NB4 (cell line): Measurements from ENCODE around the gene HS3ST3A1.

Experiments used
- DNase-seq: peaks from one replicate; pipeline ENCODE4 v3.0.0; 2010; ENCODE audit warnings: low read depth
- H3K4me3 ChIP-seq: one replicate; pipeline ENCODE4 v1.5.1; 2011; ENCODE audit warnings: mild to moderate bottlenecking, low read depth, low read length, moderate library complexity
- MYC ChIP-seq: IDR thresholded peaks from 2 replicates; pipeline ENCODE4 v1.6.1; 2011; ENCODE audit warnings: low read depth, low read length
- POLR2A ChIP-seq: IDR thresholded peaks from 2 replicates; pipeline ENCODE4 v1.6.1; 2011; ENCODE audit warnings: mild to moderate bottlenecking; ENCODE audit not compliant: insufficient read length; ENCODE audit errors: extremely low read depth
- TF ChIP-seq, protein P1 (sequence below): IDR thresholded peaks from 2 replicates; pipeline ENCODE4 v1.6.1; 2011; ENCODE audit warnings: low read depth, low read length
- TF ChIP-seq, protein P2 (sequence below): IDR thresholded peaks from one replicate; pipeline ENCODE4 v1.5.1; 2012; ENCODE audit warnings: low read depth, low read length

The HS3ST3A1 gene

DNA sequence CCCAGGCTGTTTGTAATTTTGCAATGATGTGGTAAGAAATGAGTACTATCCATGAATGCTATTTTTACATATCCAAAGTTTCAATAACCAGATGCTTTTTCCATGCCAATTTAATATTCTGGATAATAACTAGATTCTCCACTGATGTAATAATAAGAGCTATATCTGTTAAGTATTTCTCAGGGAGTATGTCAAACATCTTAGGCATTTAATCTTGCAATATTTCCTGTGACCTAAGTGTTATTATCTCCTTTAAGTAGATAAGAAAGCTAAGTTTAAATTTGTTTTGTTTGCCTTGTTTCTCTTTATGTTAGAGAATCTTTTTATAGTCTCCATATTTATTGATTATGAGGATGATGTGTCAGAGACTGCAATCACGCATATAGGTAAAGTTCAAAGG lies 32.3 kb upstream of the HS3ST3A1 start:
- TF ChIP-seq, protein P1, sequence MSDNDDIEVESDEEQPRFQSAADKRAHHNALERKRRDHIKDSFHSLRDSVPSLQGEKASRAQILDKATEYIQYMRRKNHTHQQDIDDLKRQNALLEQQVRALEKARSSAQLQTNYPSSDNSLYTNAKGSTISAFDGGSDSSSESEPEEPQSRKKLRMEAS, result no peak
- TF ChIP-seq MYC (no peak), POLR2A (no peak)
- TF ChIP-seq, protein P2, sequence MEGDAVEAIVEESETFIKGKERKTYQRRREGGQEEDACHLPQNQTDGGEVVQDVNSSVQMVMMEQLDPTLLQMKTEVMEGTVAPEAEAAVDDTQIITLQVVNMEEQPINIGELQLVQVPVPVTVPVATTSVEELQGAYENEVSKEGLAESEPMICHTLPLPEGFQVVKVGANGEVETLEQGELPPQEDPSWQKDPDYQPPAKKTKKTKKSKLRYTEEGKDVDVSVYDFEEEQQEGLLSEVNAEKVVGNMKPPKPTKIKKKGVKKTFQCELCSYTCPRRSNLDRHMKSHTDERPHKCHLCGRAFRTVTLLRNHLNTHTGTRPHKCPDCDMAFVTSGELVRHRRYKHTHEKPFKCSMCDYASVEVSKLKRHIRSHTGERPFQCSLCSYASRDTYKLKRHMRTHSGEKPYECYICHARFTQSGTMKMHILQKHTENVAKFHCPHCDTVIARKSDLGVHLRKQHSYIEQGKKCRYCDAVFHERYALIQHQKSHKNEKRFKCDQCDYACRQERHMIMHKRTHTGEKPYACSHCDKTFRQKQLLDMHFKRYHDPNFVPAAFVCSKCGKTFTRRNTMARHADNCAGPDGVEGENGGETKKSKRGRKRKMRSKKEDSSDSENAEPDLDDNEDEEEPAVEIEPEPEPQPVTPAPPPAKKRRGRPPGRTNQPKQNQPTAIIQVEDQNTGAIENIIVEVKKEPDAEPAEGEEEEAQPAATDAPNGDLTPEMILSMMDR, result no peak
- DNase-seq, result no peak
- no peak overlapping the region for H3K4me3 ChIP-seq

DNA sequence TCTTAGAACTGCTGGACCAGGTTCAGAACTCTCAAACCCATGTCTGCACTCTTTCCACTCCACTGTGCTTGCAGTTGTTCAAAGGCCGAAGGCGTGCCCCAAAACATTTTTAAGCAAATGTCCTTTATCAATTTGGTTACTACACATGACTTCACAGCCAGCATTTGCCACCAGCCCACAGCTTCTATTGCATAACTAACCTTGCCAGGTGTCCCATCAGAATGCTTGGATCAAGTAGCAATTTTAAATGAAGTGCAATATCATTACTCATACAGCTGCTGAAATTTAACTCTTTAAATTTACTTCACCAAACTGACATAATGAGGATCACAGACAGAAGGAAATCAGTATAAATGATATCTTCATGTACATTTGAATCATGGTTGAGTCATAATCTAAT lies 29.8 kb upstream of the HS3ST3A1 start:
- no peak overlapping the region for H3K4me3 ChIP-seq
- no peak for DNase-seq
- no peak for TF ChIP-seq MYC
- no peak for TF ChIP-seq POLR2A
- TF ChIP-seq, protein P1, result no peak
- TF ChIP-seq, protein P2, result no peak

DNA sequence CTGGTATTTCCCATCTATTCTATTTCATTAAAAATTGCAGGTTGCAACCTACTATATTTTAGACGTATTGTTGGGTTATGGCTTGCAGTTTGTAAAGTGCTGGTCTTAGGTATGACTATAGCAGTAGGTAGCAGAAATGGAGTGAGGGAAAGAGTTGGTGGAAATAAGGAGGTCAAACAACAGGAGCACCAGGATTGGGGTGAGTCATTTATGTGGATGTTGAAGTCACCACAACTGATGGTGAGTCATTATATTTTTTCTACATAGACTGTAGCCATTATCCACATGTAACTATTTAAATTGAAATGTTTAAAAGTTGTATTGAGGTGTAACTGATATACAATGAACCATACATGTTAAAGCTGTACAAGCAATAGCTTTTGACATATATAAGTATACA lies 25.0 kb upstream of the HS3ST3A1 start:
- TF ChIP-seq, protein P1, result no peak
- TF ChIP-seq POLR2A (no peak), MYC (no peak)
- TF ChIP-seq, protein P2, result no peak
- DNase-seq, result no peak
- H3K4me3 ChIP-seq, result no peak overlapping the region

DNA sequence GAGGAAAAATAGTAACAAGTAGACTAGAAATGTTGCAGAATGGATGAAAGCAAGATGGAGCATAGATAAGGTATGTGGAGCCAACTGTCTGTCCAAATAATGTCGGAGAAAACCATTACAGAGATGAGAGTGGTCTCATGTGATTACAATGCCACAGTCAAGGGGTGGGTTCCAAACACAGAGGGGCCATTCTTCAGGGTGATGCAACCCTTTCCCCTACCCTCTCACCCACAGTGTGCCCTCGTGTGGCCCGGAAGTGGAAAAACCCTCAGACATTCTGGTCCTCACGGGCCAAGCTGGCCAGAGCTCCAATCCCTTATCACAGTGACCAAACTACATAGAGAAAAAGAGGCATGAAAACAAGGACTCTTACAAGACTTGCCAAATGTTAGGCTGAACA lies 17.7 kb upstream of the HS3ST3A1 start:
- no peak for DNase-seq
- no peak overlapping the region for H3K4me3 ChIP-seq
- TF ChIP-seq POLR2A (no peak), MYC (no peak)
- TF ChIP-seq, protein P2, result no peak
- TF ChIP-seq, protein P1, result no peak

DNA sequence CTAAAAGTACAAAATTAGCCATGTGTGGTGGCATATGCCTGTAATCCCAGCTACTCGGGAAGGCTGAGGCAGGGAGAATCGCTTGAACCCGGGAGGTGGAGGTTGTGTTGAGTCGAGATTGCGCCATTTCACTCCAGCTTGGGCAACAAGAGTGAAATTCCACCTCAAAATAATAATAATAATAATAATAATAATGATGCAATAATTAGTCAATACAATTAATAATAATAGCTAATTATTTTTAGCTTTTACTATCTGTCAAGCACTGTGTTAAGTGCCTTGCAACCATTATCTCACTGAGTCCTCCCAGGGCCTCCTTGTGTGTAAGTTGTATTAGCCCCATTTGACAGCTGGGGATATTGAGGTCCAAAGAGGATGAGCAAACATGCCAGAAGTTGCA lies 14.3 kb upstream of the HS3ST3A1 start:
- TF ChIP-seq POLR2A, result no peak
- TF ChIP-seq, protein P2, result no peak
- no peak for TF ChIP-seq MYC
- no peak for DNase-seq
- H3K4me3 ChIP-seq, result no peak overlapping the region

DNA sequence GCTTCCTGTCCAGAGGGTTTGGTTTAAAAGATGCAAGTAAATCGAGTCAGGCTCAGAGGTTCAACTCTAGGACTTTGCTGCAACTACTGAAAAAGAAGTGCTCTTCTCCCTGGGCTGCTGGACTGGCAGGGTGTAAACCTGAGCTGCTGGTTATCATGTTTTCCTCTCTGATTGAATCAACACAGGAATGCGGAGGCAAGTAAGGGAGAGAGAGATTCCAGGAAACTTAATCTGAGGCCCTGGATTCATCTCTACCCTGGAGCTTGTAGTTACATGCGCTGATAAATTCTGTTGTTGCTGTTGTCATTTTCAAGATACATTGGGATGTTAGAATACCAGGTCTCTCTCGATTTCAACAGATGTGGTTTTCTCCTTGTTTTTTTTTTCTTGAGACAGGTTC lies 8.2 kb upstream of the HS3ST3A1 start:
- no peak for DNase-seq

More for the DNA sequence above, 8.2 kb upstream of the HS3ST3A1 start:
- TF ChIP-seq MYC, result no peak
- TF ChIP-seq, protein P2, result no peak
- TF ChIP-seq POLR2A, result no peak
- TF ChIP-seq, protein P1, result no peak
- no peak overlapping the region for H3K4me3 ChIP-seq
